ENCODE measurements around the gene OPN5.

DNA sequence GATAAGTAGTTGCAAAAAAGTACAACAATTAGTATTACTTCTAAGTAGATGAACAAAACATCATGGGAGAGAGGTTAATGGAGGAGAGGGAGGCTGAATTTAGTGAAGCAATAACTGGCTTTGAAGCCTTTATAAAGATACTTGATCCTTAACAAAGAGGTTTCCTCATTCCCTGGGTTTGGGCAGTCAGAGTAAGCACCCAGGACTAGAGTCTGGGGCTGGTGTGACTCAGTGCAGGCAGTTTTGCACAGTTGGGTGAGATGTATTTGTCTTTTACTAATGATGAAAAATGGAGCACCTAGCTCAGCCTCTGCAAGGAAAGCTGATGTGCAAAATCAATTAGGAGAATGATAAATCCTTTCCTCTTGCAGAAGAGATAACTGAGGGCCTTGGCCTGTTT lies 11.8 kb upstream of the OPN5 start:
- no peak for TF ChIP-seq POLR2A (IDR thresholded peaks at IDR 0.05; ENCODE audit: low read length)
- no peak for TF ChIP-seq GATA1 (IDR thresholded peaks at IDR 0.05; ENCODE audit: low read depth, low read length)

Measured in erythroblast (primary cell).